CD4-positive, alpha-beta memory T cell (primary cell): ENCODE measurements around the gene ERC1. TPM values are rescaled to one million over a fixed set of nuclear protein-coding genes. Genes with fewer than 3 reads are reported as not detected.

Experiments used
- CTCF ChIA-PET: fragments of 350-600 bp; sonication (Branson Sonifier 250); formaldehyde crosslinking; loops from one replicate; lab custom pipeline; 2021; ENCODE audit warnings: inconsistent platforms; ENCODE audit not compliant: partially characterized antibody; lab: Charles Lee
- POLR2A ChIA-PET: fragments of 350-600 bp; sonication (Branson Sonifier 250); formaldehyde crosslinking; loops from one replicate; lab custom pipeline; 2021; ENCODE audit not compliant: partially characterized antibody; lab: Charles Lee
- DNase-seq, 5 donors: peaks; one replicate each; pipeline versions ENCODE4 v3.0.0 to v3.0.0-alpha.2; 2020 to 2022; ENCODE audit warnings: mixed read lengths in 1 of 5
- H3K27ac ChIP-seq: one replicate; pipeline ENCODE4 v1.7.0; 2013; ENCODE audit warnings: low read depth, low read length
- H3K27me3 ChIP-seq: 2 replicates; pipeline ENCODE4 v1.7.0; 2013; ENCODE audit warnings: mild to moderate bottlenecking, low read length, moderate library complexity; ENCODE audit not compliant: insufficient read depth
- H3K36me3 ChIP-seq: 2 replicates; pipeline ENCODE4 v1.7.0; 2013; ENCODE audit warnings: mild to moderate bottlenecking, low read length, moderate library complexity; ENCODE audit not compliant: insufficient read depth
- H3K4me1 ChIP-seq: 2 replicates; pipeline ENCODE4 v1.7.0; 2013; ENCODE audit warnings: mild to moderate bottlenecking, low read length, moderate library complexity; ENCODE audit not compliant: insufficient read depth
- H3K4me3 ChIP-seq, 2 donors: one replicate each; pipeline ENCODE4 v1.7.0; 2013; ENCODE audit warnings: low read length in 2 of 2, mild to moderate bottlenecking in 1 of 2
- H3K9me3 ChIP-seq, 2 donors: one replicate each; pipeline ENCODE4 v1.7.0; 2013; ENCODE audit warnings: low read length in 2 of 2, control low read depth in 1 of 2; ENCODE audit not compliant: control insufficient read depth in 1 of 2
- H3K27ac Mint-ChIP-seq, 7 donors: one replicate each; pipeline ENCODE4 v1.8.0; 2020 to 2021; ENCODE audit warnings: mixed read lengths in 7 of 7, mild to moderate bottlenecking in 6 of 7, inconsistent platforms in 3 of 7, moderate library complexity in 3 of 7
- H3K27me3 Mint-ChIP-seq, 2 donors: one replicate each; pipeline ENCODE4 v1.8.0; 2020 to 2021; ENCODE audit warnings: mixed read lengths in 2 of 2
- H3K36me3 Mint-ChIP-seq, 2 donors: one replicate each; pipeline ENCODE4 v1.8.0; 2020 to 2021; ENCODE audit warnings: mixed read lengths in 2 of 2, inconsistent platforms in 1 of 2, mild to moderate bottlenecking in 1 of 2
- H3K4me1 Mint-ChIP-seq, 4 donors: one replicate each; pipeline ENCODE4 v1.8.0; 2020 to 2021; ENCODE audit warnings: mixed read lengths in 4 of 4, mild to moderate bottlenecking in 1 of 4
- H3K4me3 Mint-ChIP-seq, 8 donors: one replicate each; pipeline ENCODE4 v1.8.0; 2020 to 2021; ENCODE audit warnings: mixed read lengths in 8 of 8, mild to moderate bottlenecking in 7 of 8, moderate library complexity in 6 of 8, inconsistent platforms in 3 of 8
- H3K9me3 Mint-ChIP-seq, 8 donors: one replicate each; pipeline ENCODE4 v1.8.0; 2020 to 2021; ENCODE audit warnings: mixed read lengths in 8 of 8, mild to moderate bottlenecking in 5 of 8, inconsistent platforms in 3 of 8, moderate library complexity in 1 of 8
- intact Hi-C: fragments of 100-400 bp; cut with micrococcal nuclease; formaldehyde crosslinking; loops from one replicate; pipeline ENCODE4 v1.15.1; 2023
- polyA plus RNA-seq, 2 donors: library from polyadenylated mRNA; unstranded; fragments of 300-500 nt; fragmentation: Illumina TruSeq; gene quantifications; one replicate each; pipeline ENCODE4 v1.2.3, GENCODE V29; 2021
- total RNA-seq, 2 experiments: library from RNA; stranded (reverse); gene quantifications; one replicate each; pipeline ENCODE4 v1.2.3, GENCODE V29; 2021

The ERC1 gene
- total and polyA plus RNA-seq, 4 experiments from 2014 or later, result 4.0 to 41.7 (median 28.7) TPM

DNA sequence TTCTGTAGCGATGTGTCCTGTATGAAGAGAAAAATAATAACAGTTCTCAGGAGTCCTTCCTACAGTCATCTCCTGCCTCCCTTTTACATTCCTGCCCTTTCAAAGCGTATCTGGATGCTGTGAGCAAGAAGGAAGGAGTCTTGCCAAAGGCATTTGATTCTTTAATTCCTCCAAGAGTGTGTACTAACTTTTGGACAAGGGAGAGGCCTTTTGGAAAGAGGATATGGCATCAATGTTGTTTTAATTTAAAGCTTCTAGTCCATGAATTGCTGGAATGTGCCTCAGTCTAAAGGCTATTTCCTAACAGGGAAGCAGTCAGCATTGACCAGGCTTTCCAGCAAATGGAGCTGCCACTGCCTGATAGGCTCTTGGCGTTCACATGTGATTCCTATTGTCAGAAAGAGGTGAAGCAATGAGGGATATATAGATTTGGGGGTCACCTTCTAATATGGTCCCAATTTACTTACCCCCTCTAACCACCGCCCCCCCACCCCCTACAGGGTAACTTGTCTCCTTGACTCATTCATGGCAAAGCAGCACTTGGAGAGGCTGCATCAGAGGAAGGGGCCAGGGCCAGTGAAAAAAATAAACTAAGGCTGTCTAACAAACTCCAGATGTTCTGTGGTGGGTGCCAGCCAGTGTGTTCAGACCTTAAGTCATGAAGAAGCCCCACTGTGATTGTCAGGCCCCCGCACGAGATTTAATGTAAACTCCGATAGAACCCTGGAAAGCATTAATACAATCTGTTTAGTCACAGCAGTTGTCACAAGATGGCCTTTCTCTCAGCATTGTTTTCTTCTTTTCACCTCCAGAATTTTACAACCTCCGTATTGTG, 383.1 kb downstream of the ERC1 start:
- intact Hi-C loops, result no loop called here

DNA sequence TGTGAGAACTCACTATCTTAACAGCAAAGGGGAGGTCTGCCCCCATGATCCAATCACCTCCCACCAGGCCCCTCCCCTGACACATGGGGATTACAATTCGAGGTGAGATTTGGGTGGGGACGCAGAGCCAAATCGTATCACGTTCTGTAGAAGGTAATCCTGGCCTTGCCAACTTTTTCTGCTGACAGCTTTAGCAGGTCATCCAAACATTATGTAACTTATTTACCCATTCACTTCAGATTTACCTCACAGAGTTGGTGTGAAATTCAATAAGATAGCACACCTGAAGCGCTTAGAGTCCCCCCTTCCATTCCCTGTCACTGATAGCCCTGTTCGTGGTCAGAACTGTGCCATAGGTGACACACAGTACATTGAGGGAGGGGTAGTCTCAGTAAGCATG, 384.3 kb downstream of the ERC1 start:
- no peak overlapping the region for H3K4me3 ChIP-seq
- no peaks in the 10 kb centered on the region for H3K27me3 Mint-ChIP-seq
- H3K27ac ChIP-seq, result no peak overlapping the region
- intact Hi-C loops, result no loop called here
- H3K4me3 Mint-ChIP-seq, result no peak overlapping the region
- ChIA-PET CTCF (no interaction called here), POLR2A (no interaction called here)
- H3K4me1 ChIP-seq, result no peaks in the 10 kb centered on the region
- no peak overlapping the region for H3K27ac Mint-ChIP-seq
- no peaks in the 10 kb centered on the region for H3K4me1 Mint-ChIP-seq
- DNase-seq, result no peak
- no peaks in the 10 kb centered on the region for H3K27me3 ChIP-seq
- H3K36me3 ChIP-seq, result no peaks in the 10 kb centered on the region
- H3K36me3 Mint-ChIP-seq, result peaks cover 52 to 57% of the 10 kb centered on the region in 2 donors
- H3K9me3 ChIP-seq, result no peaks in the 10 kb centered on the region
- H3K9me3 Mint-ChIP-seq, result no peaks in the 10 kb centered on the region

More for the DNA sequence above, 383.1 kb downstream of the ERC1 start:
- Mint-ChIP-seq H3K27me3 (no peaks in the 10 kb centered on the region), H3K27ac (no peak overlapping the region), H3K36me3 (peaks cover 46 to 51% of the 10 kb centered on the region in 2 donors), H3K9me3 (no peaks in the 10 kb centered on the region), H3K4me3 (no peak overlapping the region), H3K4me1 (no peaks in the 10 kb centered on the region)
- DNase-seq, result no peak
- no peaks in the 10 kb centered on the region for H3K4me1 ChIP-seq
- CTCF ChIA-PET, result interaction anchor here (1.2 kb wide), 1 partner anchor 256 kb away, joined by 4 read pairs; no protein-coding TSS in a partner anchor
- H3K27me3 ChIP-seq, result no peaks in the 10 kb centered on the region
- H3K27ac ChIP-seq, result no peak overlapping the region
- POLR2A ChIA-PET, result no interaction called here
- H3K36me3 ChIP-seq, result no peaks in the 10 kb centered on the region
- H3K4me3 ChIP-seq, result no peak overlapping the region
- H3K9me3 ChIP-seq, result no peaks in the 10 kb centered on the region

DNA sequence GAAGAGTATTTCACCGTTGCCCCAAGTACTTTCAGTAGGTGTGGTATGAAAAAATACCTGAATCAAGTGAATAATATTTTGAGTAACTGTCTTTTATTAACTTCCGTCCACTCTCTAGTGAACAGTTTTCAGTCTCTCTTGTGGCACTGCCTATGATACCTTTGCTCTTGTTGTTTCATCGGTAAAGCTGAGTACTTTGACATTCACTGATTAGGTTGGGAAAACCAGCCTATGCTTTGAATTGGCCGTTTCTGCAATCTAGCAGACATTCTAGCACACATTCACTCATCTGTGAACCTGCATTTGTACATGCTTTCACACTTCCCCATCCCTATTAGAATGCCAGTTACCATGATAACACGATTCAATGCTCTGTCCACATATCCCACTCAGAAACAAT, 386.1 kb downstream of the ERC1 start:
- no peaks in the 10 kb centered on the region for H3K27me3 ChIP-seq
- intact Hi-C loops, result no loop called here
- Mint-ChIP-seq H3K4me3 (no peak overlapping the region), H3K4me1 (no peaks in the 10 kb centered on the region), H3K27me3 (no peaks in the 10 kb centered on the region), H3K27ac (no peak overlapping the region), H3K9me3 (no peaks in the 10 kb centered on the region), H3K36me3 (peaks cover 51 to 59% of the 10 kb centered on the region in 2 donors)
- H3K4me1 ChIP-seq, result no peaks in the 10 kb centered on the region
- ChIA-PET CTCF (no interaction called here), POLR2A (no interaction called here)
- no peak for DNase-seq
- no peak overlapping the region for H3K27ac ChIP-seq
- no peaks in the 10 kb centered on the region for H3K36me3 ChIP-seq
- H3K9me3 ChIP-seq, result no peaks in the 10 kb centered on the region
- no peak overlapping the region for H3K4me3 ChIP-seq

DNA sequence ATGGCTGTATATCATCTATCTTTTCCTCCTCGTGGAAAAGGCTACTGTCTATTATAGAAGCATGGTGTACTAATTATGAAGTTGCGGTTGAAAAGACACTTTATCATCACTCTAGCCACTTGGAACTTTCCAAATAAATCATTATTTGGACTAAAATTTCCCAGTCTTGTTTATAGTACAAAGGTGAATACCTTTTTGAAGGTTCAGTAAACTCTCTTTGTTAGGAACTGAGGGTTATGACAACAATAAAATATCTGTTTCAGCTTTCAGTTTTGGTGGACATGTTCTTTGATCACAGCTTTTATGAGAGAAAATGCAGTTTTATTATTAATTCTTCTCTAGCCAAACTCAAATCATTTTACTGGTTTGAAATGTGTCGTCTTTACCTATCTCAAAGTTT, 386.7 kb downstream of the ERC1 start:
- no peaks in the 10 kb centered on the region for H3K4me1 ChIP-seq
- Mint-ChIP-seq H3K27me3 (no peaks in the 10 kb centered on the region), H3K9me3 (no peaks in the 10 kb centered on the region), H3K36me3 (peaks cover 45 to 54% of the 10 kb centered on the region in 2 donors), H3K27ac (no peak overlapping the region), H3K4me3 (no peak overlapping the region), H3K4me1 (no peaks in the 10 kb centered on the region)
- no peak for DNase-seq
- ChIA-PET CTCF (no interaction called here), POLR2A (no interaction called here)
- no peaks in the 10 kb centered on the region for H3K9me3 ChIP-seq
- no peaks in the 10 kb centered on the region for H3K27me3 ChIP-seq
- no peaks in the 10 kb centered on the region for H3K36me3 ChIP-seq
- no peak overlapping the region for H3K4me3 ChIP-seq
- intact Hi-C loops, result no loop called here
- no peak overlapping the region for H3K27ac ChIP-seq

DNA sequence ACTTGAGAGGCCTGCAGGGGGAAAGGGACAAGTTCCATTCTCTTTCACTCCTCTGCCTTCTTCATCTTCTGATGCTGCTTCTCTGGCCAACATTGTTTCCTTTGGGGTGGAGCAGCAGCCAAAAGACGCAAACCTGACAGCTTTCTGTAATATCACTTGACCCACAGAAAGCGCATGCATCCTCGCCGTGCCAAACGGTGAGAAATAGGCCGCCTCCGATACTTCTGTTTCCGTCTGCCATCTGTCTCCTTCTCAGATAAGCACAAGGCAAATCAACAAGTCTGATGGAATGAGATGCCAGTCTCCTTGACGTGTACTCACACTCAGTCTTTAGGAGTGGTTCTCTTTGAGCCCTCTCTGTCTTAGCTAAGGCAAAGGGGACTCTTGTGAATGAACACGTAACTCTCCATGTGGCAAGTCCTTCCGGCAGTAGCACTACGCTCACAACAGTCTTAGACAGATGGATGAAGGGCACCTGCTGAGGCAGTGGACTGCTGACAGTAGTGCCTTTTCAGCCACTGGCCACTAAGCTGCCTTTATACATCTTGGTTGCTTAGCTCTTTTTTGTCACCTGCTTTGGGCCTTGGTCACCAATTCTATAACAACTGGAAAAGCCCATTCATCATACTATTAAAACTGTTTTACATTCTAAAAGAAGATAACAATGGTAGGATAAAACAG, 389.3 kb downstream of the ERC1 start:
- intact Hi-C loops, result no loop called here
- Histone ChIP-seq H3K4me1 (no peaks in the 10 kb centered on the region), H3K27ac (no peak overlapping the region), H3K27me3 (no peaks in the 10 kb centered on the region), H3K9me3 (no peaks in the 10 kb centered on the region), H3K4me3 (no peak overlapping the region), H3K36me3 (no peaks in the 10 kb centered on the region)
- DNase-seq, result no peak
- no peaks in the 10 kb centered on the region for H3K4me1 Mint-ChIP-seq
- ChIA-PET CTCF (no interaction called here), POLR2A (no interaction called here)
- no peaks in the 10 kb centered on the region for H3K27me3 Mint-ChIP-seq
- H3K4me3 Mint-ChIP-seq, result no peak overlapping the region
- peaks cover 34 to 38% of the 10 kb centered on the region in 2 donors for H3K36me3 Mint-ChIP-seq
- H3K27ac Mint-ChIP-seq, result no peak overlapping the region
- no peaks in the 10 kb centered on the region for H3K9me3 Mint-ChIP-seq

DNA sequence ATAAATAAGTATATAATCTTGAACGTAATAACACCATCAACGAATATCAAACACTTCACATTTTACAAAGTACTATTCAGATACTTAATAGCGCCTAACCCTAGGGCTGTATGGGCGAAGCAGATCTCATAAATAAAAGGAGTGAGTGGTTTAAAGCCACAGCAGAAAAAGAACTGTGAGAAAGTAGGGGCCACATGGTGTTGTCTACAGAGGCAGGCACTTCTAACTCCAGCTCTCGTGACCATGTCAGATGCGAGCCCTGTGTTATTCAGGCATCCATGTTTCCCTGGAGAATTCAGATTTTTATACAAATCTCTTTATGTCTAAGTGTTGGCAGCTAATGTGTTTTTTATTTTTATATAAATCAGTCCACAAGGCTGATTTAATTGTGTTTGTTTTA, 391.1 kb downstream of the ERC1 start:
- H3K27ac ChIP-seq, result no peak overlapping the region
- Mint-ChIP-seq H3K27ac (no peak overlapping the region), H3K36me3 (peaks cover 24 to 33% of the 10 kb centered on the region in 2 donors), H3K4me1 (no peaks in the 10 kb centered on the region), H3K4me3 (no peak overlapping the region), H3K9me3 (no peaks in the 10 kb centered on the region), H3K27me3 (no peaks in the 10 kb centered on the region)
- no peaks in the 10 kb centered on the region for H3K9me3 ChIP-seq
- H3K4me1 ChIP-seq, result no peaks in the 10 kb centered on the region
- no peaks in the 10 kb centered on the region for H3K36me3 ChIP-seq
- ChIA-PET CTCF (no interaction called here), POLR2A (no interaction called here)
- no peak overlapping the region for H3K4me3 ChIP-seq
- intact Hi-C loops, result no loop called here
- no peak for DNase-seq
- no peaks in the 10 kb centered on the region for H3K27me3 ChIP-seq

DNA sequence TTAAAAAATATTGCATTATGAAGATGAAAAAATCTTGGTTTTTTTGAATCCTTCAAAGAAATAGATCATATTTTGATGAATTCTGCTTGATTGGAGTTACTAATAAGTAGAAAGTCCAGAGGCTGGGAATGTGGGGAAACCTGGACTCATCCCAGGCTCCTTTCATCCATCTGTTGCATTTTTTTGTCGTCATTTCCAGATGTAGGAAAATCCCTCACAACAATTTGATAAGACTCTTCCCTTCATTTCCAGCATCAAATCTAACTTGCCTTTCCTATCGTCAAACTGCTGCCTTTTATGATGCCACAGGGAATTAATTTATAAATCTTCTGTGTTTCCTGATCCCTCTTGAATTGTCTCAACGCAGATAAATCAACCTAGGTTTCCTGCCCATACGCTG, 391.8 kb downstream of the ERC1 start:
- H3K36me3 ChIP-seq, result no peaks in the 10 kb centered on the region
- CTCF ChIA-PET, result no interaction called here
- H3K27me3 ChIP-seq, result no peaks in the 10 kb centered on the region
- Mint-ChIP-seq H3K4me3 (no peak overlapping the region), H3K27me3 (no peaks in the 10 kb centered on the region), H3K9me3 (no peaks in the 10 kb centered on the region), H3K36me3 (peaks cover 26 to 35% of the 10 kb centered on the region in 2 donors), H3K27ac (no peak overlapping the region), H3K4me1 (no peaks in the 10 kb centered on the region)
- no peaks in the 10 kb centered on the region for H3K9me3 ChIP-seq
- H3K27ac ChIP-seq, result no peak overlapping the region
- POLR2A ChIA-PET, result no interaction called here
- H3K4me1 ChIP-seq, result no peaks in the 10 kb centered on the region
- intact Hi-C loops, result no loop called here
- DNase-seq, result no peak
- H3K4me3 ChIP-seq, result no peak overlapping the region
